ENCODE measurements around the gene ITGB4. TPM values are rescaled to one million over a fixed set of nuclear protein-coding genes. Genes with fewer than 3 reads are reported as not detected.

Gene ITGB4
- total RNA-seq, 1 donor from 2014 or later, result 6.6 TPM

- H3K4me1 ChIP-seq (ENCODE audit: insufficient read depth, low read length), result peaks cover 12% of the 10 kb centered on the region
- H2AFZ ChIP-seq (ENCODE audit: low read depth, low read length), result peak overlapping the region; percentile 76
- H3K27me3 Mint-ChIP-seq (ENCODE audit: low read depth, unreplicated experiment), result no peaks in the 10 kb centered on the region
- peak overlapping the region; percentile 75 for H3K9ac ChIP-seq (ENCODE audit: low read length)
- peak overlapping the region; percentile 91 for H3K4me2 ChIP-seq (ENCODE audit: low read length)
- no peaks in the 10 kb centered on the region for H3K27me3 ChIP-seq (ENCODE audit: insufficient read depth, low read length)
- H3K36me3 Mint-ChIP-seq (ENCODE audit: low read depth, unreplicated experiment), result peaks cover 4% of the 10 kb centered on the region
- no peak overlapping the region for H3K27ac ChIP-seq (ENCODE audit: low read depth, low read length)
- H3K4me3 Mint-ChIP-seq (ENCODE audit: unreplicated experiment), result peak overlapping the region; percentile 81
- no peak for DNase-seq (ENCODE audit: low read depth)
- H3K4me1 Mint-ChIP-seq (ENCODE audit: low read depth, unreplicated experiment), result no peaks in the 10 kb centered on the region
- no peaks in the 10 kb centered on the region for H3K9me3 Mint-ChIP-seq (ENCODE audit: unreplicated experiment)
- TF ChIP-seq EZH2 (IDR thresholded peaks at IDR 0.05; ENCODE audit: insufficient read depth, low read length) (no peak), CTCF (IDR thresholded peaks at IDR 0.05; ENCODE audit: insufficient read depth, low read depth, low read length) (no peak)
- no peak for FAIRE-seq
- no peaks in the 10 kb centered on the region for H3K9me3 ChIP-seq (ENCODE audit: insufficient read depth, low read depth, low read length)
- no peaks in the 10 kb centered on the region for H4K20me1 ChIP-seq (ENCODE audit: insufficient read depth, low read length)
- H3K4me3 ChIP-seq (ENCODE audit: insufficient read depth, low read depth, low read length), result peak overlapping the region; percentile 54
- H3K27ac Mint-ChIP-seq (ENCODE audit: unreplicated experiment), result no peak overlapping the region
- H3K36me3 ChIP-seq (ENCODE audit: insufficient read depth, low read length), result no peaks in the 10 kb centered on the region
- H3K79me2 ChIP-seq (ENCODE audit: insufficient read depth, low read length), result no peaks in the 10 kb centered on the region
These were observed 42.6 kb downstream of the ITGB4 start for GRCh38 chr17:75763613-75764416.

- peaks cover 12% of the 10 kb centered on the region for H3K4me1 ChIP-seq (ENCODE audit: insufficient read depth, low read length)
- FAIRE-seq, result no peak
- peak overlapping the region; percentile 54 for H3K4me3 ChIP-seq (ENCODE audit: insufficient read depth, low read depth, low read length)
- H3K9me3 Mint-ChIP-seq (ENCODE audit: unreplicated experiment), result no peaks in the 10 kb centered on the region
- peak overlapping the region; percentile 91 for H3K4me2 ChIP-seq (ENCODE audit: low read length)
- no peak for DNase-seq (ENCODE audit: low read depth)
- peak overlapping the region; percentile 75 for H3K9ac ChIP-seq (ENCODE audit: low read length)
- no peak overlapping the region for H3K27ac ChIP-seq (ENCODE audit: low read depth, low read length)
- no peak for TF ChIP-seq EZH2 (IDR thresholded peaks at IDR 0.05; ENCODE audit: insufficient read depth, low read length)
- TF ChIP-seq CTCF (IDR thresholded peaks at IDR 0.05; ENCODE audit: insufficient read depth, low read depth, low read length), result no peak
- peak overlapping the region; percentile 81 for H3K4me3 Mint-ChIP-seq (ENCODE audit: unreplicated experiment)
- H3K27me3 ChIP-seq (ENCODE audit: insufficient read depth, low read length), result no peaks in the 10 kb centered on the region
- peaks cover 2% of the 10 kb centered on the region for H3K36me3 Mint-ChIP-seq (ENCODE audit: low read depth, unreplicated experiment)
- H3K9me3 ChIP-seq (ENCODE audit: insufficient read depth, low read depth, low read length), result no peaks in the 10 kb centered on the region
- H3K27ac Mint-ChIP-seq (ENCODE audit: unreplicated experiment), result no peak overlapping the region
- no peaks in the 10 kb centered on the region for H4K20me1 ChIP-seq (ENCODE audit: insufficient read depth, low read length)
- H3K36me3 ChIP-seq (ENCODE audit: insufficient read depth, low read length), result no peaks in the 10 kb centered on the region
- no peaks in the 10 kb centered on the region for H3K27me3 Mint-ChIP-seq (ENCODE audit: low read depth, unreplicated experiment)
- H2AFZ ChIP-seq (ENCODE audit: low read depth, low read length), result peak overlapping the region; percentile 76
- no peaks in the 10 kb centered on the region for H3K4me1 Mint-ChIP-seq (ENCODE audit: low read depth, unreplicated experiment)
- no peaks in the 10 kb centered on the region for H3K79me2 ChIP-seq (ENCODE audit: insufficient read depth, low read length)
These were observed 43.1 kb downstream of the ITGB4 start for GRCh38 chr17:75764417-75764710.
